HG02884 (cell line): ENCODE results near the gene TMEM123.
A peak's percentile ranks its signal among the peaks of the same experiment; 100 is the strongest.

Experiments
- ATAC-seq: cut with Tn5 transposase; IDR thresholded peaks from one replicate; pipeline ENCODE4 v1.9.1; 2021; ENCODE audit warnings: mild to moderate bottlenecking, moderate library complexity; ENCODE audit not compliant: unreplicated experiment

The TMEM123 gene

GRCh38 chr11:102368472-102368871 is 84.1 kb downstream of the TMEM123 start:
- peak; percentile 100 for ATAC-seq

- ATAC-seq = no peak
Measured at GRCh38 chr11:102367364-102367763, 85.2 kb downstream of the TMEM123 start.

- no peak for ATAC-seq
Measured at GRCh38 chr11:102364991-102365390, 87.6 kb downstream of the TMEM123 start.

- ATAC-seq = no peak
Measured at GRCh38 chr11:102361086-102362031, 91.2 kb downstream of the TMEM123 start.

GRCh38 chr11:102360681-102361080 is 91.9 kb downstream of the TMEM123 start:
- no peak for ATAC-seq

GRCh38 chr11:102359372-102359771 is 93.2 kb downstream of the TMEM123 start:
- no peak for ATAC-seq

GRCh38 chr11:102357116-102357515 is 95.4 kb downstream of the TMEM123 start:
- no peak for ATAC-seq

- peak; percentile 1 for ATAC-seq
Measured at GRCh38 chr11:102347462-102348370, 104.8 kb downstream of the TMEM123 start.

GRCh38 chr11:102346748-102347461 is 105.7 kb downstream of the TMEM123 start, which contains the start of gene BIRC2:
BIRC2 (plus strand) TSS chr11:102347214; CDS start chr11:102349855, 2,641 bp downstream.
- ATAC-seq = peak; percentile 77

- ATAC-seq = no peak
Measured at GRCh38 chr11:102346456-102346747, 106.2 kb downstream of the TMEM123 start.
